Measurements from ENCODE around the gene UBR4.

GRCh38 chr1:19208710-19209438, 1.2 kb downstream of the UBR4 start:
- no peak for TF ChIP-seq CTCF (IDR thresholded peaks at IDR 0.05)
- TF ChIP-seq POLR2A (IDR thresholded peaks at IDR 0.05) = no peak
- TF ChIP-seq POLR2AphosphoS5 (IDR thresholded peaks at IDR 0.05) = no peak
